CD4-positive, alpha-beta T cell (primary cell): ENCODE measurements around the gene ATP13A2. TPM values are rescaled to one million over a fixed set of nuclear protein-coding genes. Genes with fewer than 3 reads are reported as not detected.
A peak's percentile ranks its signal among the peaks of the same experiment; 100 is the strongest.

Experiments
- ATAC-seq: fragments of 200-7000 bp; cut with Tn5 transposase; one replicate; pipeline ENCODE4 v1.10.0; 2022; ENCODE audit warnings: mild to moderate bottlenecking; ENCODE audit not compliant: poor library complexity
- CTCF ChIA-PET: fragments of 350-600 bp; sonication (Branson Sonifier 250); formaldehyde crosslinking; loops from one replicate; lab custom pipeline; 2021; ENCODE audit warnings: antibody characterized with exemption, inconsistent platforms; lab: Charles Lee
- POLR2A ChIA-PET: fragments of 350-600 bp; sonication (Branson Sonifier 250); formaldehyde crosslinking; loops from one replicate; lab custom pipeline; 2021; ENCODE audit warnings: antibody characterized with exemption, inconsistent platforms; lab: Charles Lee
- DNase-seq, 14 experiments: peaks; one replicate each; pipeline ENCODE4 v3.0.0-alpha.2; 2013 to 2020; ENCODE audit warnings: mixed read lengths in 2 of 14
- H3K27ac ChIP-seq, 2 donors: one replicate each; pipeline versions ENCODE4 v1.5.1 to v1.7.0; 2013; ENCODE audit warnings: low read length in 2 of 2, low read depth in 1 of 2, mild to moderate bottlenecking in 1 of 2
- H3K27me3 ChIP-seq, 2 experiments: 1 replicate in 1 of 2; 2 replicates in 1 of 2; pipeline versions ENCODE4 v1.6.1 to v1.7.0; 2013; ENCODE audit warnings: low read length in 2 of 2, control low read depth in 1 of 2, mild to moderate bottlenecking in 1 of 2, moderate library complexity in 1 of 2; ENCODE audit not compliant: insufficient read depth in 2 of 2, control insufficient read depth in 1 of 2
- H3K36me3 ChIP-seq: one replicate; pipeline ENCODE4 v1.6.1; 2013; ENCODE audit warnings: low read length, control low read depth; ENCODE audit not compliant: insufficient read depth
- H3K4me1 ChIP-seq: one replicate; pipeline ENCODE4 v1.6.1; 2013; ENCODE audit warnings: low read length, control low read depth; ENCODE audit not compliant: insufficient read depth
- H3K4me3 ChIP-seq: one replicate; pipeline ENCODE4 v1.5.1; 2013; ENCODE audit warnings: mild to moderate bottlenecking, low read length, moderate library complexity
- H3K9me3 ChIP-seq, 2 experiments: 1 replicate in 1 of 2; 2 replicates in 1 of 2; pipeline versions ENCODE4 v1.6.1 to v1.7.0; 2013; ENCODE audit warnings: low read length in 2 of 2, mild to moderate bottlenecking in 2 of 2, control low read depth in 1 of 2, moderate library complexity in 1 of 2; ENCODE audit not compliant: control insufficient read depth in 1 of 2, insufficient read depth in 1 of 2
- H3K27ac Mint-ChIP-seq: one replicate; pipeline ENCODE4 v1.8.0; 2020; ENCODE audit warnings: mixed read lengths
- H3K27me3 Mint-ChIP-seq: one replicate; pipeline ENCODE4 v1.8.0; 2021; ENCODE audit warnings: mixed read lengths
- H3K36me3 Mint-ChIP-seq: one replicate; pipeline ENCODE4 v1.8.0; 2021; ENCODE audit warnings: low read depth, mixed read lengths
- H3K4me1 Mint-ChIP-seq: one replicate; pipeline ENCODE4 v1.8.0; 2021; ENCODE audit warnings: low read depth, mixed read lengths
- H3K4me3 Mint-ChIP-seq: one replicate; pipeline ENCODE4 v1.8.0; 2020; ENCODE audit warnings: mild to moderate bottlenecking, mixed read lengths
- H3K9me3 Mint-ChIP-seq: one replicate; pipeline ENCODE4 v1.8.0; 2020; ENCODE audit warnings: mixed read lengths
- CTCF ChIP-seq: fragments of 200-600 bp; IDR thresholded peaks from one replicate; pipeline ENCODE4 v1.8.0; 2022; ENCODE audit warnings: antibody characterized with exemption, mild to moderate bottlenecking
- intact Hi-C, 2 experiments: fragments of 100-400 bp; cut with DNase I in 1 of 2; cut with micrococcal nuclease in 1 of 2; formaldehyde crosslinking; loops; one replicate each; pipeline versions ENCODE4 v1.15.1 to v1.9.0; 2023 to 2025; cut with DNase I, micrococcal nuclease
- total RNA-seq, 174 experiments: library from RNA in 2 of 174; stranded (reverse) in 2 of 174; gene quantifications; one replicate each; pipeline ENCODE4 v1.2.3 and lab custom pipeline; 2021 to 2026

Gene ATP13A2
- total RNA-seq, 2 experiments from 2014 or later = 27.0 to 30.6 TPM

GRCh38 chr1:16960560-16961296 is 51.0 kb downstream of the ATP13A2 start:
- ATAC-seq (peak; percentile 87), DNase-seq (peak; percentile 62 to 87 (median 74))
- H3K9me3 ChIP-seq = no peaks in the 10 kb centered on the region
- ChIA-PET CTCF (interaction anchor here (1.2 to 1.7 kb wide), 4 partner anchors 9 to 340 kb away, joined by 3 to 24 read pairs (median 4); no protein-coding TSS in a partner anchor), POLR2A (interaction anchor here (0.8 to 1.4 kb wide), 2 partner anchors 56 to 72 kb away, joined by 3 to 4 read pairs; no protein-coding TSS in a partner anchor)
- peaks cover 11% of the 10 kb centered on the region for H3K36me3 ChIP-seq
- peak; percentile 73 for TF ChIP-seq CTCF
- peak overlapping the region; percentile 47 for H3K4me3 ChIP-seq
- Mint-ChIP-seq H3K4me1 (peaks cover 10% of the 10 kb centered on the region), H3K27ac (no peak overlapping the region), H3K36me3 (peaks cover 9% of the 10 kb centered on the region), H3K9me3 (no peaks in the 10 kb centered on the region), H3K4me3 (peak overlapping the region; percentile 76), H3K27me3 (no peaks in the 10 kb centered on the region)
- H3K4me1 ChIP-seq = peaks cover 16% of the 10 kb centered on the region
- no peaks in the 10 kb centered on the region for H3K27me3 ChIP-seq
- intact Hi-C loops = no loop called here
- no peak overlapping the region for H3K27ac ChIP-seq

GRCh38 chr1:16958475-16958874 is 53.3 kb downstream of the ATP13A2 start:
- H3K4me3 Mint-ChIP-seq = peak overlapping the region; percentile 20
- Histone ChIP-seq H3K4me1 (peaks cover 16% of the 10 kb centered on the region), H3K9me3 (no peaks in the 10 kb centered on the region), H3K27me3 (no peaks in the 10 kb centered on the region), H3K4me3 (no peak overlapping the region), H3K27ac (no peak overlapping the region), H3K36me3 (peaks cover 7% of the 10 kb centered on the region)
- no peaks in the 10 kb centered on the region for H3K27me3 Mint-ChIP-seq
- ATAC-seq (no peak), DNase-seq (no peak)
- no peak for TF ChIP-seq CTCF
- intact Hi-C loops = loop anchor here in 1 of 2 experiments (5.0 to 10.0 kb wide), 2 partner anchors 36 to 234 kb away; partner anchors contain the start of gene CROCC
- no peaks in the 10 kb centered on the region for H3K36me3 Mint-ChIP-seq
- POLR2A ChIA-PET = no interaction called here
- H3K4me1 Mint-ChIP-seq = peaks cover 10% of the 10 kb centered on the region
- no peak overlapping the region for H3K27ac Mint-ChIP-seq
- CTCF ChIA-PET = no interaction called here
- no peaks in the 10 kb centered on the region for H3K9me3 Mint-ChIP-seq

GRCh38 chr1:16957731-16958130 is 54.0 kb downstream of the ATP13A2 start:
- Histone ChIP-seq H3K4me1 (peaks cover 16% of the 10 kb centered on the region), H3K27me3 (no peaks in the 10 kb centered on the region), H3K36me3 (peaks cover 7% of the 10 kb centered on the region), H3K27ac (no peak overlapping the region), H3K9me3 (no peaks in the 10 kb centered on the region), H3K4me3 (no peak overlapping the region)
- no peak overlapping the region for H3K4me3 Mint-ChIP-seq
- POLR2A ChIA-PET = no interaction called here
- CTCF ChIA-PET = no interaction called here
- no peaks in the 10 kb centered on the region for H3K27me3 Mint-ChIP-seq
- H3K36me3 Mint-ChIP-seq = no peaks in the 10 kb centered on the region
- DNase-seq (no peak), ATAC-seq (no peak)
- peaks cover 10% of the 10 kb centered on the region for H3K4me1 Mint-ChIP-seq
- no peak overlapping the region for H3K27ac Mint-ChIP-seq
- intact Hi-C loops = loop anchor here in 1 of 2 experiments (5.0 to 10.0 kb wide), 2 partner anchors 35 to 233 kb away; partner anchors contain the start of gene CROCC
- TF ChIP-seq CTCF = no peak
- H3K9me3 Mint-ChIP-seq = no peaks in the 10 kb centered on the region
